ENCODE measurements around the gene CNPY1.

Gene CNPY1

DNA sequence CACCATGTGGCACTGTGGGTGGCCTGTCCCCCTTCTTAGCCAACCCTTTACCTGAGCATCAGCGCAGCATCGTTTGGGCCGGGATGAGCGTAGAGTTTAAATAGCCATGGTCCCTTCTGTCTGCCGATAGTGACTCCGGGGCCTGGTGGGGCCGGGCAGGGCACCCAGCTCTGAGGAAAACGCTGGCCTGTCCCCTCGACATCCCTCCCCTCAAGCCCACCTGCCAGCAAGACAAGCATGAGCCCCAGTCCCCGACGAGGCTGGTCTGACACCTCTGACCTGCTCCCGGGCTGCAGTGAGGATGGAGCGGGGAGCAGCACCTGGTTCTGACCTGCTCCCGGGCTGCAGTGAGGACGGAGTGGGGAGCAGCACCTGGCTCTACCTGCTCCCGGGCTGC, 31.1 kb upstream of the CNPY1 start:
- TF ChIP-seq POLR2AphosphoS5 (IDR thresholded peaks at IDR 0.05; ENCODE audit: low read depth, low read length) (no peak), SIN3A (IDR thresholded peaks at IDR 0.05; ENCODE audit: borderline replicate concordance, insufficient read depth, low read length) (no peak), TAF1 (IDR thresholded peaks at IDR 0.05; ENCODE audit: borderline replicate concordance, insufficient read depth, low read length) (no peak), FOXP2 (optimal IDR thresholded peaks at IDR 0.05; ENCODE audit: borderline replicate concordance, extremely low read depth, extremely low read length, insufficient read depth) (no peak)
- TF ChIP-seq, protein P1, sequence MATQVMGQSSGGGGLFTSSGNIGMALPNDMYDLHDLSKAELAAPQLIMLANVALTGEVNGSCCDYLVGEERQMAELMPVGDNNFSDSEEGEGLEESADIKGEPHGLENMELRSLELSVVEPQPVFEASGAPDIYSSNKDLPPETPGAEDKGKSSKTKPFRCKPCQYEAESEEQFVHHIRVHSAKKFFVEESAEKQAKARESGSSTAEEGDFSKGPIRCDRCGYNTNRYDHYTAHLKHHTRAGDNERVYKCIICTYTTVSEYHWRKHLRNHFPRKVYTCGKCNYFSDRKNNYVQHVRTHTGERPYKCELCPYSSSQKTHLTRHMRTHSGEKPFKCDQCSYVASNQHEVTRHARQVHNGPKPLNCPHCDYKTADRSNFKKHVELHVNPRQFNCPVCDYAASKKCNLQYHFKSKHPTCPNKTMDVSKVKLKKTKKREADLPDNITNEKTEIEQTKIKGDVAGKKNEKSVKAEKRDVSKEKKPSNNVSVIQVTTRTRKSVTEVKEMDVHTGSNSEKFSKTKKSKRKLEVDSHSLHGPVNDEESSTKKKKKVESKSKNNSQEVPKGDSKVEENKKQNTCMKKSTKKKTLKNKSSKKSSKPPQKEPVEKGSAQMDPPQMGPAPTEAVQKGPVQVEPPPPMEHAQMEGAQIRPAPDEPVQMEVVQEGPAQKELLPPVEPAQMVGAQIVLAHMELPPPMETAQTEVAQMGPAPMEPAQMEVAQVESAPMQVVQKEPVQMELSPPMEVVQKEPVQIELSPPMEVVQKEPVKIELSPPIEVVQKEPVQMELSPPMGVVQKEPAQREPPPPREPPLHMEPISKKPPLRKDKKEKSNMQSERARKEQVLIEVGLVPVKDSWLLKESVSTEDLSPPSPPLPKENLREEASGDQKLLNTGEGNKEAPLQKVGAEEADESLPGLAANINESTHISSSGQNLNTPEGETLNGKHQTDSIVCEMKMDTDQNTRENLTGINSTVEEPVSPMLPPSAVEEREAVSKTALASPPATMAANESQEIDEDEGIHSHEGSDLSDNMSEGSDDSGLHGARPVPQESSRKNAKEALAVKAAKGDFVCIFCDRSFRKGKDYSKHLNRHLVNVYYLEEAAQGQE (IDR thresholded peaks at IDR 0.05; ENCODE audit: insufficient read depth in 1 of 2, low read depth in 2 of 2, low read length in 2 of 2) = no peak

DNA sequence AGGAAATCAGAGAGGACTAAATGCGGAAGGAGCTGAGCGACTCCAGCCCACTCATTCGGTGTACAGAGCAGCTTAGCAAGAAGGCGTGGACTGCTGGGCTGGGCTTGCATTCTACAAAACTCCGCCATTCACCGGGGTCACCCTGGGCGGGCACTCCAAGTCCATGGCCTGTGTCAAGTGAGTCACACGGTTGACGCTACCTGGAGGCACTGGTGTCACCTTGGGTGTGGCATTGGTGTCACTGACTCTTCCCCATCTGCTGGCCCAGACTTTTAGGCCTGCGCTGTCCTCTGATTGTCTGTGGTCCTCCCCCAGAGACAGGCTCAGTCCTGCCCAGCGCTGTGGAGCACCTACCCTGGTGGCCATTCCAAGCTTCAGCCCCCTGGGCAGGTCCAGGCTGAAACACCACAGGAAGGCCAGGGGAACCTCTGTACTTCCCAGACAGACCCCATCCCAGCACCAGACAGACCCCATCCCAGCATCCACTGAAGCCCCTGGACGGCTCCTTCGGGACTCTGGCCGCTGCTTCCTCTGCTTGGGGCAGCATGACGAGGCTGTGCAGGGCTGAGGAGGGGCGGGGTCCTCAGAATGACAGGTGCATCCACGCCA, 30.6 kb upstream of the CNPY1 start:
- no peak for TF ChIP-seq FOXP2 (optimal IDR thresholded peaks at IDR 0.05; ENCODE audit: borderline replicate concordance, extremely low read depth, extremely low read length, insufficient read depth)
- TF ChIP-seq POLR2AphosphoS5 (IDR thresholded peaks at IDR 0.05; ENCODE audit: low read depth, low read length) = no peak
- no peak for TF ChIP-seq SIN3A (IDR thresholded peaks at IDR 0.05; ENCODE audit: borderline replicate concordance, insufficient read depth, low read length)
- no peak for TF ChIP-seq TAF1 (IDR thresholded peaks at IDR 0.05; ENCODE audit: borderline replicate concordance, insufficient read depth, low read length)
- TF ChIP-seq, protein P1 (IDR thresholded peaks at IDR 0.05; ENCODE audit: insufficient read depth in 1 of 2, low read depth in 2 of 2, low read length in 2 of 2) = no peak

DNA sequence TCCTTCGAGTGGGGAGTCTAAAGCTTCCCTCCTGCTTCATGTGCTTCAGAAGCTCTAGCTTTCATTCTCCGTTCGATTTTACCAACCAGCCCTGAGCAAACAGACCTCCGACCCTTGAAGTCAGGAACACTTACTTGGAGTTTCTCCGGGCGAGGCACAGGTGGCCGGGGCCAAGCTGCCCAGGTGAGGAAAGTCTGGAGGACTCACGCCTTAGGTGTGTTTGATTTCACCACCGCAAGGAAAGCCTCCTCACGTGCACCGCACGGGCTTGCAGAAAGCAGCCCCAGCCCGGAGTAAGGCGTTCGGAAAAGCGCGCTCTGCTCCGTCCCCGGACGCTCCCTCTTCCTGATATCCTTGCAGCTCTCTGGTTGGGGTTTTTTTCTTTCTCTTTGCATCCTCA, 30.1 kb upstream of the CNPY1 start:
- TF ChIP-seq, protein P1 (IDR thresholded peaks at IDR 0.05; ENCODE audit: insufficient read depth in 1 of 2, low read depth in 2 of 2, low read length in 2 of 2) = no peak

DNA sequence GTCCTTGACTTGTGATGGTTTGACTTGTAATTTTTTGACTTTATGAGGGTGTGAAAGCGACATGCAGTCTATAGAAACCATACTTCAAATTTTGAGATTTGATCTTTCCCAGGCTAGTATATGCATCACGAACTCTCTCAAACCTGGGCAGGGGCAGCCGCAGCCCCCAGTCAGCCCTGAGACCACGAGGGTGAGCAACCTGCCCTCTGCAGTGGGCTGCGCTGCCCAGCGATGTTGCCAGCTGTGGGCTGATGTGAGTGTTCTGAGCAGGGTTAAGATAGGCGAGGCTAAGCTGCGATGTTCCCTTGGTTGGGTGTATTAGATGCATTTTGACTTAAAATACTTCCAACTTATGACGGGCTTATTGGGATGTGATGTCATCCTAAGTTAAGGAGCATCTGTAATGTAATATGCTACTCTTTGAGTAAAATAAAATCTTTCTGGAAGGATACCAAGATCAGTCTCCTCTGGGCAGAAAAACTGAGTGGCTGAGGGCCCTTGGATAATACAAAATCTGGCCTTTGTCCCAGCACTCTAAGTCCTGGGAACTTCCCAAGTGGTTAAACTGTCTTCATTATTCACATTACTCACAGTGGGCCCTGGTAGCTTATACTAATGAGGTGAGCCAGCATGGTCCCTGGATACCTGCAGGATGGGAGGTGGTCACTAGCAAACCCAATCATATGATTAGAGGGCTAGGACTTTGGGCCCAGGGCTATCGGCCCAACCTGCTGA, 28.4 kb upstream of the CNPY1 start:
- TF ChIP-seq POLR2AphosphoS5 (IDR thresholded peaks at IDR 0.05; ENCODE audit: low read depth, low read length) = no peak
- TF ChIP-seq FOXP2 (optimal IDR thresholded peaks at IDR 0.05; ENCODE audit: borderline replicate concordance, extremely low read depth, extremely low read length, insufficient read depth) = no peak
- TF ChIP-seq, protein P1 (IDR thresholded peaks at IDR 0.05; ENCODE audit: insufficient read depth in 1 of 2, low read depth in 2 of 2, low read length in 2 of 2) = no peak
- TF ChIP-seq SIN3A (IDR thresholded peaks at IDR 0.05; ENCODE audit: borderline replicate concordance, insufficient read depth, low read length) = no peak
- TF ChIP-seq TAF1 (IDR thresholded peaks at IDR 0.05; ENCODE audit: borderline replicate concordance, insufficient read depth, low read length) = no peak
